ENCODE measurements around the gene C10orf120.
A peak's percentile ranks its signal among the peaks of the same experiment; 100 is the strongest.

C10orf120 gene

DNA sequence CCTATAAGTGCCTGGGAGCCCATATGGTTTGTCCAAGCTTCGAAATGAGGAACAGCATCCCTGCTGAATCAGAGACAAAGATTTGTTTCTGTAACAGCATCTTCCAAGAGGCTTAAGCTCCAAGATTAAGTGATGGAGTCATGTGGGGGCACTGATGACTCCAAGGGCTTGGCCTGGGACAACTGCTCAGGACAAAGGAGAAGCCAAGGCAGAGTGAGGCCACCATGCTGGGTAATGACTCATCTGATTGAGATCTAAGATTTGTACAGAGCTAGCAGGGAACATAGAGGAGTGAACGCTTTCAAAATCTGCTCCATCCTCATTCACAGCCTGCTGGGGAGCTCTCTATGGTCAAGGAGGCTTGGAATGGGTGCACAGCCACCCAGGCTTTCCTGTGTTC lies 49.3 kb downstream of the C10orf120 start:
- DNase-seq (ENCODE audit: low read depth) = no peak
- TF ChIP-seq, protein P1, sequence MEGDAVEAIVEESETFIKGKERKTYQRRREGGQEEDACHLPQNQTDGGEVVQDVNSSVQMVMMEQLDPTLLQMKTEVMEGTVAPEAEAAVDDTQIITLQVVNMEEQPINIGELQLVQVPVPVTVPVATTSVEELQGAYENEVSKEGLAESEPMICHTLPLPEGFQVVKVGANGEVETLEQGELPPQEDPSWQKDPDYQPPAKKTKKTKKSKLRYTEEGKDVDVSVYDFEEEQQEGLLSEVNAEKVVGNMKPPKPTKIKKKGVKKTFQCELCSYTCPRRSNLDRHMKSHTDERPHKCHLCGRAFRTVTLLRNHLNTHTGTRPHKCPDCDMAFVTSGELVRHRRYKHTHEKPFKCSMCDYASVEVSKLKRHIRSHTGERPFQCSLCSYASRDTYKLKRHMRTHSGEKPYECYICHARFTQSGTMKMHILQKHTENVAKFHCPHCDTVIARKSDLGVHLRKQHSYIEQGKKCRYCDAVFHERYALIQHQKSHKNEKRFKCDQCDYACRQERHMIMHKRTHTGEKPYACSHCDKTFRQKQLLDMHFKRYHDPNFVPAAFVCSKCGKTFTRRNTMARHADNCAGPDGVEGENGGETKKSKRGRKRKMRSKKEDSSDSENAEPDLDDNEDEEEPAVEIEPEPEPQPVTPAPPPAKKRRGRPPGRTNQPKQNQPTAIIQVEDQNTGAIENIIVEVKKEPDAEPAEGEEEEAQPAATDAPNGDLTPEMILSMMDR (IDR thresholded peaks at IDR 0.05; ENCODE audit: low read depth, low read length, missing control alignments) = no peak
- no peak overlapping the region for H3K4me3 ChIP-seq (ENCODE audit: low read depth, low read length)

DNA sequence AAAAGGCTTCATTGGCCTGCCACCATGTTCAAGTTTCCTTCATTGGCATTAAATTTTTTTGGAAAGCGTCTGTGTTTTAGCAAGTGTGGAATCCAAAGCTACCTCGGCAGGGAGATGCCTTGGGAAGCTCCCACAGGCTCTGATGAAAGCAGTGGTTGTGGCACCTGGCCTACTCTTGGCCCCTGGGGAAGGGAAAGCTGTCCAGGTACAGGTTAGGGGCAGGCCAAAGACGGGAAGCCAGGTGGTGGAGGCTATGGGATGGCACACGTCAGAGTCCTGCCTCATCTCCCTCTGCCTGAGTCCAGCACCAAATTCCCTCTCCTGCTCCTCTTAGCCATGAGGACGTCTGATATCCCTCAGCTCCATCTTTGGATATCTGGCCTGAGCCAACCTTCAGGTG lies 49.7 kb downstream of the C10orf120 start:
- TF ChIP-seq, protein P1 (IDR thresholded peaks at IDR 0.05; ENCODE audit: low read depth, low read length, missing control alignments) = no peak

DNA sequence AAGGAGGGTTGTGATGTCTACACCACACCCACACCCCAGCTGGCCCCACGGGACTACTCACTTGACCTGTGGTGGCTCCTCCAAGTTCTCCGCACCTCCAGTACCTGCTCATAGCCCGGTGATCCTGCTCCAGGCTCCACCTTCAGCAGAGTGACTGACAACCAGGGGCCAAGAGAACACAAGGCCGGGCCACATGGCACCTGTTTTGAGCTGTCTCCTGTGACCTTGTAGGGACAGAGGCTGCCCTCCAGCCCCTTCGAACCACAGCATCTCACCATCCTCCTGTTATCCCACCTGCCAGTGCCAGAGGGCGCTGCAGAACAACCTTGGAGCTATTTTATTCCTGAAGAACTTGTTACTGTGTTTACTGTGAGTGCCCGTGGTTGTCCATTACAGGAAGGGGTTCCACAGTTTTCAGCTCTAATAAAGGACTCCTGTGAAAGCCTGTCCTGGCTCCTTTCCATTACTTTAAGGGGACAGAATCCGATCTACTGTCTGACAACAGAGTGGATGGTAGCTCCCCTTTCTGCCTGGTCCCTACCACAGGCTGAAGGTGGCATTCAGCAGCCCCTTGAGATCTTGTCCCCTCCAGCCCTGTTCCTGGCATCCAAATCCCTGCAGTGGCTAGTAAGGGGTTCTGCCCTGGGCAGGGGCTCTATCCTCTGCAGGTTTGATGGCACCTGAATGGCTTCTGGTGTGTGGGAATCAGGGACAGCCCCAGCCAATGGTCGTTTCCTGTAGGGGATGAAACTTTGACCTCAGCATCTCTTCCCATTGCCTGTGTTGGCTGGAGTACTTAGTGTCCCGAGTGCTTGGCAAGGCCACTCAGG lies 50.8 kb downstream of the C10orf120 start:
- TF ChIP-seq, protein P1 (IDR thresholded peaks at IDR 0.05; ENCODE audit: low read depth, low read length, missing control alignments) = peak; percentile 82
- no peak for DNase-seq (ENCODE audit: low read depth)
- H3K4me3 ChIP-seq (ENCODE audit: low read depth, low read length) = no peak overlapping the region

More for the DNA sequence above, 49.7 kb downstream of the C10orf120 start:
- no peak for DNase-seq (ENCODE audit: low read depth)
- no peak overlapping the region for H3K4me3 ChIP-seq (ENCODE audit: low read depth, low read length)
